C4-2B (cell line): ENCODE results near the gene MRNIP.

ENCODE experiments used
- CTCF ChIP-seq: fragments of 450-650 bp; conservative IDR thresholded peaks from 2 replicates; pipeline ENCODE4 v1.5.1; 2017; ENCODE audit warnings: mild to moderate bottlenecking
- ZFX ChIP-seq: fragments of 450-650 bp; IDR thresholded peaks from 2 replicates; pipeline ENCODE4 v1.6.1; 2017

- TF ChIP-seq CTCF (no peak), ZFX (no peak)
Observed at GRCh38 chr5:179837076-179838011, 21.3 kb downstream of the MRNIP start.
